Activated T-helper 2 cell treated with anti-CD3 and anti-CD28 coated beads, Interferon-gamma antibody, Interleukin-2, Interleukin-4, amounts not matched to agents 10 μg/mL and 5 μg/mL and 100 μg/mL, durations not matched to agents 14 hours and 24 hours and 36 hours (primary cell): ENCODE results near the gene LHFPL2. TPM values are rescaled to one million over a fixed set of nuclear protein-coding genes. Genes with fewer than 3 reads are reported as not detected.

Experiments used
- DNase-seq: peaks from one replicate; pipeline ENCODE4 v3.0.0; 2021; ENCODE audit warnings: low spot score
- H3K27ac Mint-ChIP-seq: one replicate; pipeline ENCODE4 v1.8.0; 2021; ENCODE audit warnings: mixed read lengths
- H3K27me3 Mint-ChIP-seq: one replicate; pipeline ENCODE4 v1.8.0; 2021; ENCODE audit warnings: low read depth, mixed read lengths
- H3K36me3 Mint-ChIP-seq: one replicate; pipeline ENCODE4 v1.8.0; 2021; ENCODE audit warnings: low read depth, mixed read lengths
- H3K4me1 Mint-ChIP-seq: one replicate; pipeline ENCODE4 v1.8.0; 2021; ENCODE audit warnings: low read depth, mixed read lengths
- H3K4me3 Mint-ChIP-seq: one replicate; pipeline ENCODE4 v1.8.0; 2021; ENCODE audit warnings: low read depth, mild to moderate bottlenecking, moderate library complexity, mixed read lengths
- H3K9me3 Mint-ChIP-seq: one replicate; pipeline ENCODE4 v1.8.0; 2021; ENCODE audit warnings: mixed read lengths
- intact Hi-C: fragments of 100-400 bp; cut with micrococcal nuclease; formaldehyde crosslinking; loops from one replicate; pipeline ENCODE4 v1.15.1; 2023
- total RNA-seq: library from RNA; stranded (reverse); gene quantifications from 2 replicates; pipeline ENCODE4 v1.2.3, GENCODE V29; 2022

Gene LHFPL2
- total RNA-seq, 1 donor from 2014 or later: 0.16 TPM

- H3K4me1 Mint-ChIP-seq: peaks cover 1% of the 10 kb centered on the region
- no peaks in the 10 kb centered on the region for H3K27me3 Mint-ChIP-seq
- H3K4me3 Mint-ChIP-seq: no peak overlapping the region
- intact Hi-C loops: no loop called here
- H3K9me3 Mint-ChIP-seq: no peaks in the 10 kb centered on the region
- no peak overlapping the region for H3K27ac Mint-ChIP-seq
- no peaks in the 10 kb centered on the region for H3K36me3 Mint-ChIP-seq
- DNase-seq: no peak
These were observed 157.7 kb downstream of the LHFPL2 start for GRCh38 chr5:78490709-78491485.

- no peaks in the 10 kb centered on the region for H3K27me3 Mint-ChIP-seq
- DNase-seq: no peak
- H3K9me3 Mint-ChIP-seq: no peaks in the 10 kb centered on the region
- intact Hi-C loops: no loop called here
- no peak overlapping the region for H3K27ac Mint-ChIP-seq
- H3K36me3 Mint-ChIP-seq: no peaks in the 10 kb centered on the region
- peaks cover 15% of the 10 kb centered on the region for H3K4me1 Mint-ChIP-seq
- no peak overlapping the region for H3K4me3 Mint-ChIP-seq
These were observed 160.7 kb downstream of the LHFPL2 start for GRCh38 chr5:78487846-78488245.

GRCh38 chr5:78486218-78486617, 162.4 kb downstream of the LHFPL2 start:
- intact Hi-C loops: no loop called here
- no peak overlapping the region for H3K4me3 Mint-ChIP-seq
- H3K4me1 Mint-ChIP-seq: peaks cover 15% of the 10 kb centered on the region
- no peak overlapping the region for H3K27ac Mint-ChIP-seq
- no peaks in the 10 kb centered on the region for H3K27me3 Mint-ChIP-seq
- H3K9me3 Mint-ChIP-seq: no peaks in the 10 kb centered on the region
- H3K36me3 Mint-ChIP-seq: no peaks in the 10 kb centered on the region
- DNase-seq: no peak

GRCh38 chr5:78483809-78484521, 164.6 kb downstream of the LHFPL2 start:
- intact Hi-C loops: no loop called here
- no peaks in the 10 kb centered on the region for H3K27me3 Mint-ChIP-seq
- no peaks in the 10 kb centered on the region for H3K9me3 Mint-ChIP-seq
- H3K36me3 Mint-ChIP-seq: no peaks in the 10 kb centered on the region
- no peak overlapping the region for H3K27ac Mint-ChIP-seq
- H3K4me1 Mint-ChIP-seq: peaks cover 15% of the 10 kb centered on the region
- H3K4me3 Mint-ChIP-seq: no peak overlapping the region
- DNase-seq: no peak

- peaks cover 15% of the 10 kb centered on the region for H3K4me1 Mint-ChIP-seq
These were observed 165.6 kb downstream of the LHFPL2 start for GRCh38 chr5:78482948-78483347.

GRCh38 chr5:78476795-78477194, 171.8 kb downstream of the LHFPL2 start:
- no peaks in the 10 kb centered on the region for H3K36me3 Mint-ChIP-seq
- H3K27ac Mint-ChIP-seq: no peak overlapping the region
- H3K27me3 Mint-ChIP-seq: no peaks in the 10 kb centered on the region

More at GRCh38 chr5:78482948-78483347, 165.6 kb downstream of the LHFPL2 start:
- Mint-ChIP-seq H3K27me3 (no peaks in the 10 kb centered on the region), H3K27ac (no peak overlapping the region), H3K9me3 (no peaks in the 10 kb centered on the region), H3K36me3 (no peaks in the 10 kb centered on the region), H3K4me3 (no peak overlapping the region)
- intact Hi-C loops: no loop called here
- no peak for DNase-seq

GRCh38 chr5:78475370-78475769, 173.2 kb downstream of the LHFPL2 start:
- Mint-ChIP-seq H3K36me3 (no peaks in the 10 kb centered on the region), H3K4me3 (no peak overlapping the region), H3K4me1 (no peaks in the 10 kb centered on the region), H3K9me3 (no peaks in the 10 kb centered on the region), H3K27ac (no peak overlapping the region), H3K27me3 (no peaks in the 10 kb centered on the region)
- DNase-seq: no peak
- intact Hi-C loops: no loop called here

More at GRCh38 chr5:78476795-78477194, 171.8 kb downstream of the LHFPL2 start:
- DNase-seq: no peak
- Mint-ChIP-seq H3K4me3 (no peak overlapping the region), H3K4me1 (no peaks in the 10 kb centered on the region), H3K9me3 (no peaks in the 10 kb centered on the region)
- intact Hi-C loops: no loop called here

GRCh38 chr5:78473751-78474150, 174.8 kb downstream of the LHFPL2 start:
- intact Hi-C loops: no loop called here
- Mint-ChIP-seq H3K9me3 (no peaks in the 10 kb centered on the region), H3K4me1 (no peaks in the 10 kb centered on the region), H3K4me3 (no peak overlapping the region), H3K36me3 (no peaks in the 10 kb centered on the region), H3K27ac (no peak overlapping the region), H3K27me3 (no peaks in the 10 kb centered on the region)
- no peak for DNase-seq

- H3K4me3 Mint-ChIP-seq: no peak overlapping the region
- no peaks in the 10 kb centered on the region for H3K4me1 Mint-ChIP-seq
- no peaks in the 10 kb centered on the region for H3K36me3 Mint-ChIP-seq
- H3K9me3 Mint-ChIP-seq: no peaks in the 10 kb centered on the region
- no peaks in the 10 kb centered on the region for H3K27me3 Mint-ChIP-seq
- H3K27ac Mint-ChIP-seq: no peak overlapping the region
- intact Hi-C loops: no loop called here
- no peak for DNase-seq
These were observed 176.0 kb downstream of the LHFPL2 start for GRCh38 chr5:78472469-78473106.

GRCh38 chr5:78471896-78472295, 176.7 kb downstream of the LHFPL2 start:
- Mint-ChIP-seq H3K4me1 (no peaks in the 10 kb centered on the region), H3K27ac (no peak overlapping the region), H3K4me3 (no peak overlapping the region), H3K9me3 (no peaks in the 10 kb centered on the region), H3K36me3 (no peaks in the 10 kb centered on the region), H3K27me3 (no peaks in the 10 kb centered on the region)
- DNase-seq: no peak
- intact Hi-C loops: no loop called here

GRCh38 chr5:78467752-78468357, 180.7 kb downstream of the LHFPL2 start:
- no peak overlapping the region for H3K4me3 Mint-ChIP-seq
- H3K27ac Mint-ChIP-seq: no peak overlapping the region
- no peaks in the 10 kb centered on the region for H3K9me3 Mint-ChIP-seq
- H3K4me1 Mint-ChIP-seq: no peaks in the 10 kb centered on the region
- intact Hi-C loops: no loop called here
- peaks cover 8% of the 10 kb centered on the region for H3K36me3 Mint-ChIP-seq
- H3K27me3 Mint-ChIP-seq: no peaks in the 10 kb centered on the region
- no peak for DNase-seq

GRCh38 chr5:78467140-78467539, 181.4 kb downstream of the LHFPL2 start:
- DNase-seq: no peak
- no peaks in the 10 kb centered on the region for H3K9me3 Mint-ChIP-seq
- H3K27me3 Mint-ChIP-seq: no peaks in the 10 kb centered on the region
- intact Hi-C loops: no loop called here
- peaks cover 9% of the 10 kb centered on the region for H3K36me3 Mint-ChIP-seq
- H3K4me3 Mint-ChIP-seq: no peak overlapping the region
- no peaks in the 10 kb centered on the region for H3K4me1 Mint-ChIP-seq
- no peak overlapping the region for H3K27ac Mint-ChIP-seq

- no peaks in the 10 kb centered on the region for H3K27me3 Mint-ChIP-seq
- H3K36me3 Mint-ChIP-seq: peaks cover 20% of the 10 kb centered on the region
- H3K4me1 Mint-ChIP-seq: no peaks in the 10 kb centered on the region
- intact Hi-C loops: no loop called here
- no peaks in the 10 kb centered on the region for H3K9me3 Mint-ChIP-seq
- no peak overlapping the region for H3K4me3 Mint-ChIP-seq
- no peak for DNase-seq
- no peak overlapping the region for H3K27ac Mint-ChIP-seq
These were observed 189.7 kb downstream of the LHFPL2 start for GRCh38 chr5:78458843-78459242.
